Urothelium cell line (cell line): ENCODE measurements around the gene ABCC1.
"Not testable (repeated sequence)": the region's sequence is repeated elsewhere in the genome, so short reads cannot be mapped to it uniquely, and the experiment has no call there.

Source experiments
- DNase-seq: peaks from one replicate; pipeline ENCODE4 v3.0.0; 2011; ENCODE audit warnings: low spot score, mixed read lengths
- FAIRE-seq: peaks from 2 replicates; lab custom pipeline; 2011; peaks lifted over from hg19 to GRCh38; lab: Jason Lieb, UNC

ABCC1 gene

DNA sequence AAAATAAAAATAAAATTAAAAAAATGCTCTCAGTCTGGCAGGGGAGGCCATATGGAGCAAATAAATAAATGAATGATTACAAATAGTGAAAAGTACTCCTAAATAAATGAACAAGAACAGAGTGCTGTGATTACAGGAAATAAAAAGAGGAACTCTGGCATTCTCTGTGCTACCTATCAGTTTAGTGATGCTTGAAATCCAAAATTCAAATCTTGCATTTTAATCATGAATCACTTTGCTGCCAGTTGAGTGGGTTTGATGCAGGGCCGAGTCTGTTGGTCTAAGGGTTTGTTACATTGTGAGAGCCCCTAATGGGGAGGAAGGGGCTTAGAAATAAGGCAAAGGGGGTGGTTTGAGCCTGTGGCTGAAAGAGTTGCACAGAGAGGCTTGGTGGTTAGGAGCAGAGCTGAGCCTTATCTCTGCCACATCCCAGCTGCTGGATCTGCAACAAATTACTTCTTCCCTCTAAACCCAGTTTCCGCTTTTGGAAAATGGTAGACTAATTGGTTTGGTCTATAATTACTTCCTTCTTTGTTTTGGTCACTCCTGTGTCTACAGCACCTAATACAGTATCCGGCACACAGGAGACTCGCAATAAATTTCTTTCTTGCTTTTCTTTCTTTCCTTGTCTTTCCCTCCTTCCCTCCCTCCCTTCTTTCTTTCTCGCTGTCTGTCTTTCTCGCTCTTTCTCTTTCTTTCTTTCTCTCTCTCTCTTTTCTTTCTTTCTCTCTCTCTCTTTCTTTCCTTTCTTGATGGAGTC lies 6.3 kb upstream of the ABCC1 start:
- no peak for FAIRE-seq
- no peak for DNase-seq

DNA sequence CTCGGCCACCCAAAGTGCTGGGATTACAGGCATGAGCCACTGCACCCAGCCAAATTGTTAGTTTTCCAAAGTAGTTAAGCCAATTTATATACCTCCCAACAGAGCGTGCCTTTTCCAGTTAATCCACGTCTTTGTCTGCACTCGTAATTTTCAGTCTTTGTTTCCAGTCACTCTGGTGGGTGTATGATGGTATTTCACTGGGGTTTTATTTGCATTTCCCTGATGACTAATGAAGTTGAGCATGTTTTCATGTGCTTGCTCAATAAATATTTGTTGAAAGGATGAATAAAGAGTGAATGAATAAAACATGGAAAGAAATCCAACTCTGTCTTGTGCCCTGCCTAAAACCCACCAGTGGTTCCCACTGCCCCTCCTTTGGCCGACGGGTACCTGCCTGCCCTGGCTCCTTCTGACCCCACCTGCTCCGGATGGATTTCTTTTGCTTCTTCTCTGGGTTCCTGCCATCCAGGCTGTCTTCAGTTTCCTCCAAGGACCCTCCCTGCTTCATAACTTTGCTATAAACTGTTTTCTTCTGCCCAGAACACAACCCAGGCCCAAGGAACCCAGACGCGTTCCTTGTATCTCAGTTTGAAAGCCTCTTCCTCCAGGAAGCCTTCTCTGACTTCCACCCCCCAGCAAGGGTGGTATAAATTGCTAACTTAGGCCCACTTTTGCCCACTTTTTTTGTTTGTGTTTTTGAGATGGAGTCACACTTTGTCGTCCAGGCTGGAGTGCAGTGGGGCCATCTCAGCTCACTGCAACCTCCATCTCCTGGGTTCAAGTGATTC lies 3.0 kb upstream of the ABCC1 start:
- FAIRE-seq, result no peak
- no peak for DNase-seq

DNA sequence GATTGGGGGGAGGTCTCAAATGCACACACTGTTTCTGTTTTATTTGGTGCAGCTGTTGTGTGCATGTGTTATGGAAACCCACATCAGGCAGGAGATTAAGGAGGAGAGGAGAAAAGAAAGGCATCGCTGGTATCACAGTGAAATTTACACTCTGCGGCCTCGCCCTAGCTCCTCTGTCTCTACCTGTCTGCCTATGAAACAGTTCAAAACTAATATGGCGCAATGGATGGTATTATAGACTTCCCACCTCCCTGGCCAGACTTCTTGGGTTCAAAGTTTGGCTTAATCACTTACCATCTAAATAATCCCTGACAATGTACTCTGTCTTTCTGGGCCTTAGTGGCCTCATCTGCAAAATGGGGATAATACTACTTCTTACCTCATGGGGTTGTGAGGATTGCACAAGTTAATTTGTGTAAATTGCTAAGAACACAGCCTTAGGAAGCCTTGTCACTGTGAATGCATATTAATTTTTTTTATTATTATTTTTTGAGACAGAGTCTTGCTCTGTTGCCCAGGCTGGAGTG lies 1.4 kb upstream of the ABCC1 start:
- DNase-seq (no peak), FAIRE-seq (no peak)

DNA sequence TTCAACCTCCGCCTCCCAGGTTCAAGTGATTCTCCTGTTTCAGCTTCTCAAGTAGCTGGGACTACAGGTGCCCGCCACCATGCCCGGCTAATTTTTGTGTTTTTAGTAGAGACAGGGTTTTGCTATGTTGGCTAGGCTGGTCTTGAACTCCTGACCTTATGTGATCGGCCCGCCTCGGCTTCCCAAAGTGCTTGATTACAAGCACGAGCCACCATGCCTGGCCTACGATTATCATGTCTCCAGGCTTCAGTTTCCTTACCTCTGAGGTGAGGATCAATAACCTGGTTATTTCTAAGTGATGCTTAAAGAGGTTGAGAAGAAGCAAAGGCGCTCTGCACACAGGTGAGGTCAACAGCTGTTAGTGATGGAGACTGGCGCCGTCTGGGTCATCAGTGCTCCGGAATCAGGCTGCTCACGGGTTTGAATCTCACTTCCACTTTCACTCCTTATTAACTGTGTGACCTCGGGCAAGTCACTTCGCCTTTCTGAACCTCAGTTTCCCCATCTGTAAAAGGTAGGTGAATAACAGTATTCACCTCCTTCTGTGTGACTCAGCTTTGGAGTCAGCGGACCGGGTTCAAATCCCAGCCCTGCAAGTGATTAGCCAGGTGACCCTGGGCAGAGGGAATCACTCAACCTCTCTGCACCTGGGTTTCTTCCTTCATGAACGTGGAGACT lies 745 bp upstream of the ABCC1 start:
- no peak for FAIRE-seq
- no peak for DNase-seq

DNA sequence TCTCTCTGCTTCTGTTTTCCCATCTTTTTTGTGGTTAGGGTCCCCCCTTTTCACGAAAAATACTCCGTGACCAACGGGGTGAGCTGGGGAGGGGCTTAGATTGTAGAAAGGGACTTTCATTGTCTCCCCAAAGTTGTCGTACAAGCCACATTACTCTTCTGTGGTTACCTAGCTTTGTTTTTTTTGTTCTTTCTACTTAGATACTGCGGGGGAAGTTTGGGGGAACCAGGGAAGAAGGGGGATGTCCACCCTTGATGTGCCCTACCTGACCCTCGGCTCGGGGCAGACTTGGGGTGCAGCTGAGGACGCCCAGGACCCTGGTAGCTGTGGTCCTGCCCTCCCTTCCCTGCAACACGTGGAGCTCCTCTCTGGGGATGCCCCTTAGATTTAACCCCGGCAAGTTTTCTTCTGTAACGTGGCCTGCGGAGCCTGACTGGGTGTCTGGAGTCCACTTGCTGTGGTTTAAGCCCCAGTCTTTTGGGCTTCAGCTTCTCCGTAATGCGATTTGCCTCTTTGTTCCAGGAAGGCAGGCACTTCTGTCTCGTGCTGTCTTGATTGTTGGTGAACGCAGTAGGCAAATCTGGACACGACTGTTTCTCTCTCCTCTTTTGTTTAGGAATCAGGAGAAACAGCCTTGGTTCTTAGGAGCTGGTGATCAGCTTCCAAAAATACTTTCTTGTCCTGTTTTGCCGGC lies 892 bp downstream of the ABCC1 start:
- FAIRE-seq, result no peak
- DNase-seq, result no peak

DNA sequence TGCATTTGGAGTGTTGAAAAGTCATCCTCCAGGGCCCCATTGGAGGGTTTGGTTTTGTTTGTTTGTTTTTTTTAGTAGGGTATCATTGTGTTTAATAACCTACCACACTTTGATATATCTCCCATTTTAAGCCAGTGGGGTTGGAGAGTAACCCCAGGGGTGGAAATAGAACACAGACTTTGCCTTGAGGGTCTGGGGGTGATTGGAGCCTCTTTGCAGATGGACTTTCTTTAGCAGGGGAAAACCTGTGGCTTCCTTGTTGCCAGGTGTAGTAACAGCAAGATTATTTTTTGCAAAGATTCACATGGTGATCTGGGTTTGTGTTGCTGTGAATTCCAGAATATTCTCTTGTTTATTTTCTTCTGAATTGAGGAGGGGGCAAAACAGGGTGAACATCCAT lies 1.5 kb downstream of the ABCC1 start:
- FAIRE-seq (no peak), DNase-seq (no peak)

DNA sequence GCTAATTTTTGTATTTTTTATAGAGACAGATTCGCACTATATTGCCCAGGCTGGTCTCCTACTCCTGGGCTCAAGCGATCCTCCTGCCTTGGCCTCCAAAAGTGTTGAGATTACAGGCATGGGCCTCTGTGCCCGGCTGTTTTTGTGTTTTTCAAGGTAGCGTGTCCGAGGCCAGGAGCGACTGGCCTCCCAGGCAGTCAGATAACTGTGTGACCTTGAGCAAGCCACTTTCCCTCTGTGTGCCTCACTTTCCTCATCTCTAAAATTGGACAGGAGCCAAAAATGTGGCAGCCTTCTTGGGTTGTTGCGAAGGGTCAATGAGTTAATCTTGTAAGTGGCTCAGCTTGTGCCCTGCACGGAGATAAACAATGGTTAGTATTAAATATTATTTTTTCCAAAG lies 2.4 kb downstream of the ABCC1 start:
- DNase-seq (no peak), FAIRE-seq (no peak)

DNA sequence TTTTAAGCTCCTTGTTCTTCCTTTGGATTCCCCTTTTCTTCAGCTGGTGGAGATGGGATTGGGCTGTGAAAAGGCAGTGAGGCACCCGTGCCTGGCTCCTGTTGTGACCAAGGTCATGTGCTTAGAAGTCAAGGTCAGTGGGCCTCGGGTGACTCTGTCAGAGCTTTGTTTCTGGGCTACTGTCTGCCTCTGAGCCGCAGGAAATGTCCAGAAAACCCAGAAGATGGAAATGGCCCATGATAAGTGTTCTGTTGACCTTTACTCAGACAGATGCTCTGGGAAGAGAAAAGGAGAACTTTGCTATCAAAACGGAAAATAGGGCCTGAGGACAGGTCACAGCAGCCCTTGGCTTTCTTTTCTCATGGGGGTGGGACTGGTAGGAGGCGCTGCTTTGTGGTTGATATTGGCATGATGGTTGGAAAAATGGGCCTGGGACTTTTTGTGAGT lies 2.9 kb downstream of the ABCC1 start:
- FAIRE-seq, result no peak
- no peak for DNase-seq

DNA sequence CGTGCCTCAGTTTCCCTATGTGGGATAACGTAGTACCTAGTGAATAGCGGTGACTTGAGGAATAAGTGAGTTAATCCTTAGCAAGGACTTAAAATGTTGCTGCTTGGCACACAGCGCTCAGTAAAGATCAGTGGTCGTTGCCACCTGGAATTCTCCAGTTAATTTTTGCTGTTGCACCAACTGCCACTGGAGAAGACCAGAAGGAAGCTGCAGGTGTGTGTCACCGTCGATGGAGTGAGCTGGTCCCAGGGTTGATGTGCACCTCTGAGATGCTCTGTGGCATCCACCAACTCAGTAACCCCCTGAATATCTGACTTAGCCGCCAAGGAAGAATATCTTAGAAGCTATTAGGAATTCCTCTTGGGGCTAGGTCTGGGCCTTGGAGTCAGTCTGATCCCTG lies 4.1 kb downstream of the ABCC1 start:
- no peak for DNase-seq
- FAIRE-seq, result no peak

DNA sequence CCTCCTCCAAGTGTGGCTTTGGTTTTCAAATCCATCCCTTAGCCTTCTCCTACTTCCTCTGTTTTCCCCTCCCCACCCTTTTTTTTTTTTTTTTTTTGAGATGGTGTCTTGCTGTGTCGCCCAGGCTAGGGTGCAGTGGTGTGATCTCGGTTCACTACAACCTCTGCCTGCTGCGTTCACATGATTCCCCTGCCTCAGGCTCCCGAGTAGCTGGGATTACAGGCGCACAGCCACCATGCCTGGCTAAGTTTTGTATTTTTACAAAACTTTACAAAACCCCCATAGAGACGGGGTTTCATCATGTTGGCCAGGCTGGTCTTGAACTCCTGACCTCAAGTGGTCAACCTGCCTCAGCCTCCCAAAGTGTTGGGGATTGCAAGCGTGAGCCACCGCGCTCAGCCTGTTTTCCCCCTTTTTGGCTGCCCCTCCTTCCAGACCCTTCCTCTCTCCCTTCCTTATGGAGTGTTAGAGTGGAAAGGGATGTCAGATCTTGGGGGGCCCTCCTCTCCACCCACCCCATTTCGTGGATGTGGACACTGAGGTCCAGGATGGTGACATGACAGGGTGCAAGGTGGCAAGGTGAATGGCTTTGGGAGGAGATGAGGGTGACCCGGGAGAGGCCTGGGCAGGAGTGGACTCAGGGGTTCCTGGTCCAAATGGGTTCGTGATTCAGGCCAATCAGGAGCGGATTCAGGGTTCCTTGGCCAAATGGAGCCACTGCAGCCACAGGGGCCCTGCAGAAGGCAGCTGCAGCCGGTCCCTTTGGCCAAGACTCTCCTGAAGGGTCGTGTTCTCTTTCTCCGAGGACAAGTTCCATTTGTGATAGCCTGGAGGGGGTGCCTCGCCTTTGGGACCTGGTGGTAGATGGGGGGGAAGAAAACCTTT lies 4.8 kb downstream of the ABCC1 start:
- DNase-seq (no peak), FAIRE-seq (no peak)

DNA sequence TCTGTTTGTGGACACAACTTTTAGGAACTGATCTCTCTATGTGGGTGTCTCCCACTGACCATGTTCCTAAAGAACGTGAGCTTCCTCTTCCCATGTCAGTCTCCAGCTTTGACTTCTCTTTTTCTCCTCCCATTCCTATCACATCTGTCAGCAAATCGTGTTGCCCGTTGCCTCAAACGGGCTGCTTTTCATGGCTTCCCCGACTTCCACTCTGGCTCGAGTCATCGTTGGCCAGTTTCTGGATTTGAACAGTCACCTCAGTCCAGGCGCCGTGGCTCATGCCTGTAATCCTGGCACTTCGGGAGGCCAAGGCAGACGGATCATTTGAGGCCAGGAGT lies 5.4 kb downstream of the ABCC1 start:
- FAIRE-seq (no peak), DNase-seq (no peak)

DNA sequence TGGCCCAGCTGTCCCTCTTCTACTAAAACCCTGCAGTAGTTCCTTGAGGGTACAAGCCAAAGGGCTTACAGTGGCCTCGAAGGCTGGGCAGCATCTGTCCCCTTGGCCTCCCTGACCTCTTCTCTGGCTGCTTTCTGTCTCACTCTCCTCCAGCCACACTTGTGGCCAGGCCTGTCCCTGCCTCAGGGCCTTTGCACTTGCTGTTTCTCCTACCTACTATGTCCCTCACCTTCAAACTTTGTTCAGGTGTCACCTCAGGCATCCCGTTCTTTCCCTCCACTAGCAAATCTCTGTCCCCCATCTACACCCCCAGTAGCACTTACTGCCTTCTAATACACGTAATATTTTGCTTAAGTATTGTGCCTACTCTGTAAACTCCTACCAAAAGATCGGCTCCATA lies 6.0 kb downstream of the ABCC1 start:
- no peak for DNase-seq
- FAIRE-seq, result no peak

DNA sequence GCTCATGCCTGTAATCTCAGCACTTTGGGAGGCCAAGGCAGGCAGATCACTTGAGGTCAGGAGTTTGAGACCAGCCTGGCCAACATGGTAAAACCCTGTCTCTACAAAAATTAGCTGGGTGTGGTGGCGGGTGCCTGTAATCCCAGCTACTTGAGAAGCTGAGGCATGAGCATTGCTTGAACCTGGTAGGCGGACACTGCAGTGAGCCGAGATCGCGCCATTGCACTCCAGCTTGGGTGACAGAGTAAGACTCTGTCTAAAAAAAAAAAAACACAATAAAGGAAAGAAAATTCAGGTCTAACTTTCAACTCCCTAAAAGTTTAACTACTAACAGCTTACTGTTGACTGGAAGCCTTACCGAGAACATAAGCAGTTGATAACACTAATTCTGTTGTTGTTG lies 6.7 kb downstream of the ABCC1 start:
- not testable (repeated sequence) for FAIRE-seq, DNase-seq

DNA sequence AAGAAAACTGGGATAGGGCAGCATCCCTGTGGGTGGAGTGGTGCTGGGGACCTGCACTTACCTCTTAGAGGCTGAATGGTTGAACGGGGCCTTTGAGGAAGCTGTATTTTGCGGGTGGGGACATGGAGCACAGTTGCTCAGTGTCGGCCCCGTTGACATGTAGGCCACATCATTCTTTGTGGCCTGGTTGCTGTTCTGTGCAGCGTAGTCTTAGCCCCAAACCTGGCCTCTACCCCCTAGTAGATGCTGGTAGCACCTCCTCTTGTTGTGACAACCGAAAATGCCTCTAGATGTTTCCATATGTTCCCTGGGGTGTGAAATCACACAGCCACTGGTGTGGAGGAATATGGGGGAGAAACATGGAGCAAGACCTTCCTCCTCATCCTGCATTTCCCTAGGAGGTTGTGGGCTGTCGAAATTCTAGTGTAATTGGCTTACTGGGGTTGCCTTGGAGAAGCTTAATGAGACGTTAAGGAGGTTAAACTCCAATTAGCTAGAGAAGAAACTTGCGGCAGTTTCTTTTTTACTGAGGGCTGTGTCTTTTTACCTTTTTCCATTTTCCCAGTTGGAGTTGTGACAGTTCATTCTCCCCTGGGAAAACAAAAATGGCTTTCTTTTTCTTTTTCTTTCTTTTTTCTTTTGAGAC lies 9.4 kb downstream of the ABCC1 start:
- no peak for FAIRE-seq
- no peak for DNase-seq

DNA sequence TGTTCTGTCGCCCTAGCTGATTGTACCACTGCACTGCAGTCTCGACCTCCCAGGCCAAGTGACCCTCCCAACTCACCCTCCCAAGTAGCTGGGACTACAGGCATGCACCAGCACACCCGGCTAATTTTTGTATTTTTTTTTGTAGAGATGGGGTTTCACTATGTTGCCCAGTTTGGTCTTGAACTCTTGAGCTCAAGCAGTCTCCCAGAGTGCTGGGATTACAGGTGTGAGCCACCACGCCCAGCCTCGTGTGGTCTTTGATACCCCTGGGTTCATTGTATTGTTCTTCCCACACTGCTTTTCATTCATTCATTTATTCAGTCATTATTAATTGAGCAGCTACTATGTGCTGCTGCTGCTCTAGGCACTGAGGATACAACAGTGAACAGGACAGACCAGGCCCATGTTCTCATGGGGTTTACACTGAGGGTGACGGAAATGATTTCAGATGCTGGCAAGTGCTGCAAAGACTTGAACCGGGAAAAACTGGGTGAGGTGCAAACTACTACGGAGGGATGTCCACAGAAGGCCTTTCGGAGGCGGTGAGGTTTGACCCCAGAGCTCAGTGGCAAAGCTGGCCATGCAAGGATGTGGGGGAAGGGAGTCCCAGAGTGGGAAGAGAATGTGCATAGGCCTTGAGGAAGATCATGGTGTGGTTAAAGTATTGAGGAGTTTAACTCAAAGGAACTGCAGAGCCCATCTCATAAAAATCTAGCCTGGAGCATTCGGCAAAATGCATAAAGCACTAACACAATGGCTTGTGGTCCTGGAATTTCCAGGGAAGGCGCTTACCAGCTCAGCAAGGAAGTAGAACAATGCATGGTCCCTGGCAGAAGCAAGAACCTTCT lies 10.9 kb downstream of the ABCC1 start:
- no peak for DNase-seq

DNA sequence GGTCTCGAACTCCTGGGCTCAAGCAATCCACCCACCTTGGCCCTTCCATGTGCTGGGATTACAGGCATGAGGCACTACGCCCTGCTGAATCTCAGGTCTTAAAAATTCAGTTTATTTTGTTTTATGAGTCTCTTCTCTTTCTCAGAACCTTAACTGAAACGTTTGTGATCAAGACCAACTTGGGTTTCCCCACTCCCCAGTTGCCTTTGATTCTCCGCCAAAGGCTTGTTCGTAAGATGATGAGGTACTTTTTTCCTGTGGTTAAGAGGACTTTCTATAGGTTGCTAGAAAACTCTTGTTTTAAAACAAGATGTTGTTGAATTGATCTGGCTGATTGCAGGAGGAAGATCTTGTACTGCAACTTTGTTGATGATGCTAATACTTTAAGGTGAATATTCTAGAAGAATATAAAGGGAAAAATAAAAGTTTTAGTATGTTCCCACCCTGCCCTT lies 11.7 kb downstream of the ABCC1 start:
- DNase-seq (no peak), FAIRE-seq (no peak)

More for the DNA sequence above, 10.9 kb downstream of the ABCC1 start:
- no peak for FAIRE-seq

DNA sequence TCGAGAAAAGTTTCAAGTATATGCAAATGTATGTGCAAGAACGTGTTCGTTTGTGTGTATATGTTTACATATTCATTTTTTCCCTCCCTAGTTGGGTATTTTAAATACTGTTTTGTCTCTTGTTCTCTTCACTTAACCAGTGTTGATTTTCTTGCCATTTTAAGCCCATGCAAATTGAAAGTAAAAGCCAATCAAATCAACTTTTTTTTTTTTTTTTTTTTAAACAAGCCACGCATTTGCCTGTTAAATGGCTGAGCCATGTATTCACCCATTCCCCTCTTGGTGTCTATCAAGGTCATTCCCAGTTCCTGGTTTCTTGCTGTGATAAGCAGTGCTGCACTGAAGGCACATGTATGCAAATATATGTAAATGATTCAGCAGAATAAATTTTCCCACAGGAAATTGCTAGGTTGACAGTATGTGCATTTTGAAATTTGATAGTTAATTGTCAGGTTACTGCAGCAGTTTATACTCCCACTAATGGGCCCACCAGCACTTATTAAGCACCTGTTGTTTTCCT lies 12.2 kb downstream of the ABCC1 start:
- DNase-seq (no peak), FAIRE-seq (no peak)

DNA sequence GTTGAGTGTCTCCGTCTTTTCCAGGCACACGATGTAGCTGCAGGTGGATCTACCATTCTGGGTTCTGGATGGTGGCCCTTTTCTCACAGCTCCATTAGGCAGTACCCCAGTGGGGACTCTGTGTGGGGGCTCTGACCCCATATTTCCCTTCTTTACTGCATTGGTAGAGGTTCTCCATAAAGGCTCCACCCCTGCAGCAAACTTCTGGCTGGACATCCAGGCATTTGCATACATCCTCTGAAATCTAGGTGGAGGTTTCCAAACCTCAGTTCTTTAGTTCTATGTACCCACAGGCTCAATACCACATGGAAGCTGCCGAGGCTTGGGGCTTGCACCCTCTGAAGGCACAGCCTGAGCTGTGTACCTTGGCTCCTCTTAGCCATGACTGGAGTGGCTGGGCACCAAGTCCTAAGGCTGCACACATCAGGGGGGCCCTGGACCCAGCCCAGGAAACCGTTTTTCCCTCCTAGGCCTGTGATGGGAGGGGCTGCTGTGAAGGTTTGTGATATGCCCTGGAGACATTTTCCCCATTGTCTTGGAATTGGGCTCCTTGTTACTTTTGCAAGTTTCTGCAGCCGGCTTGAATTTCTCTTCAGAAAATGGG lies 14.0 kb downstream of the ABCC1 start:
- DNase-seq (no peak), FAIRE-seq (no peak)
